Testis (tissue), 3 donors: ENCODE measurements around the gene LPIN1. TPM values are rescaled to one million over a fixed set of nuclear protein-coding genes. Genes with fewer than 3 reads are reported as not detected.
A peak's percentile ranks its signal among the peaks of the same experiment; 100 is the strongest.
"Not testable (repeated sequence)": the region's sequence is repeated elsewhere in the genome, so short reads cannot be mapped to it uniquely, and the experiment has no call there.

Experiments
- DNase-seq: peaks from one replicate; pipeline ENCODE4 v3.0.0-alpha.2; 2019
- H3K27ac ChIP-seq, 2 donors: fragments of 200-600 bp; sonication (generic); one replicate each; pipeline ENCODE4 v1.5.1; 2019
- H3K27me3 ChIP-seq: fragments of 200-600 bp; sonication (generic); one replicate; pipeline ENCODE4 v1.5.1; 2019
- H3K36me3 ChIP-seq: fragments of 200-600 bp; sonication (generic); one replicate; pipeline ENCODE4 v1.5.1; 2017; ENCODE audit warnings: low read depth; ENCODE audit errors: missing control alignments
- H3K4me1 ChIP-seq: fragments of 200-600 bp; sonication (generic); one replicate; pipeline ENCODE4 v1.5.1; 2019
- H3K4me3 ChIP-seq, 2 donors: fragments of 200-600 bp; sonication (generic); one replicate each; pipeline ENCODE4 v1.5.1; 2017 to 2019
- H3K9me3 ChIP-seq: fragments of 200-600 bp; sonication (generic); one replicate; pipeline ENCODE4 v1.5.1; 2017
- CTCF ChIP-seq, 3 experiments: fragments of 450-650 bp in 2 of 3; fragments of 200-600 bp in 1 of 3; sonication (generic) in 1 of 3; IDR thresholded peaks; one replicate each; pipeline ENCODE4 v1.5.1; 2016 to 2019; ENCODE audit warnings: antibody characterized with exemption in 3 of 3, mild to moderate bottlenecking in 2 of 3, moderate library complexity in 1 of 3
- POLR2A ChIP-seq: fragments of 450-650 bp; IDR thresholded peaks from one replicate; pipeline ENCODE4 v1.6.1; 2017; ENCODE audit warnings: antibody characterized with exemption, mild to moderate bottlenecking, moderate library complexity
- WGBS, 2 donors: methylation state at CpG; one replicate each; pipeline ENCODE4 v1.1.5; 2018; 5-methylcytosine and 5-hydroxymethylcytosine counted together
- intact Hi-C: fragments of 100-400 bp; cut with DNase I; formaldehyde crosslinking; loops from one replicate; pipeline ENCODE4 v1.15.1; 2023; ENCODE audit warnings: low total_unique reads
- polyA plus RNA-seq: library from polyadenylated mRNA; stranded (reverse); fragments of 350-450 nt; fragmentation: Illumina TruSeq; extraction: RNeasy Lipid Tissue Mini Kit (QIAGEN cat#74804); gene quantifications from one replicate; pipeline ENCODE4 v1.2.3, GENCODE V29; 2014; ENCODE audit warnings: low read depth, low replicate concordance; ENCODE audit not compliant: insufficient read depth
- total RNA-seq, 2 donors: library from RNA; depleted of rRNA; stranded (reverse); fragments of >200 nt; gene quantifications; one replicate each; pipeline ENCODE4 v1.2.3, GENCODE V29; 2016

LPIN1 gene
- total and polyA plus RNA-seq, 3 donors from 2014 or later: 90.0 to 198 (median 169) TPM

DNA sequence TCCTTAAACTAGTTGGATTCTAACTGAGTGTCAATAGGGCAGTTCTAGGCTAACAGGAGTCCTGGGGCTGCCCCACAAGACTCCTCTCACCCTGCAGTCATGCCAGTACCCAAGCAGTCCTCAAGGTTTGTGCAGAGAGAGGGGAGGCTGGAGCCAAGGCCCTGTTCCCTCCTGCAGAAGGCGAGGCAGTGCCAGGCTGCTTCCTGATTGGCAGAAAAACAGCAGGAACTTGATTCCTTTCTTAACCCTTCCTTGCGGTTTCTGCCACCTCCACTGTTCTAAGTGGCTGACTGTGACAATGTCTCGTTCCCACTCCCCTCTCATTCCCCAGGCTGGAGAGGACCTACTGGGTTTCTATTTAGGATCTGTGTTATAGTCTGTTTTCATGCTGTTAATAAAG lies 75.3 kb downstream of the LPIN1 start:
- Histone ChIP-seq H3K36me3 (no peaks in the 10 kb centered on the region), H3K4me1 (peaks cover 6% of the 10 kb centered on the region), H3K27ac (no peak overlapping the region), H3K27me3 (no peaks in the 10 kb centered on the region), H3K4me3 (no peak overlapping the region), H3K9me3 (no peaks in the 10 kb centered on the region)
- whole genome bisulfite sequencing, 2 donors: 94 to 100% methylated on average over 3 of the region's 3 CpGs
- no peak for DNase-seq
- intact Hi-C loops: no loop called here
- TF ChIP-seq POLR2A: no peak
- no peak for TF ChIP-seq CTCF (IDR thresholded peaks at IDR 0.05)

GRCh38 chr2:11822359-11822745 lies 75.9 kb downstream of the LPIN1 start:
- H3K9me3 ChIP-seq, DNase-seq, H3K27ac ChIP-seq, H3K4me3 ChIP-seq, H3K27me3 ChIP-seq, H3K36me3 ChIP-seq, H3K4me1 ChIP-seq, intact Hi-C loops: not testable (repeated sequence)
- 85 to 92% methylated on average over 4 of the region's 4 CpGs for WGBS, 2 donors

DNA sequence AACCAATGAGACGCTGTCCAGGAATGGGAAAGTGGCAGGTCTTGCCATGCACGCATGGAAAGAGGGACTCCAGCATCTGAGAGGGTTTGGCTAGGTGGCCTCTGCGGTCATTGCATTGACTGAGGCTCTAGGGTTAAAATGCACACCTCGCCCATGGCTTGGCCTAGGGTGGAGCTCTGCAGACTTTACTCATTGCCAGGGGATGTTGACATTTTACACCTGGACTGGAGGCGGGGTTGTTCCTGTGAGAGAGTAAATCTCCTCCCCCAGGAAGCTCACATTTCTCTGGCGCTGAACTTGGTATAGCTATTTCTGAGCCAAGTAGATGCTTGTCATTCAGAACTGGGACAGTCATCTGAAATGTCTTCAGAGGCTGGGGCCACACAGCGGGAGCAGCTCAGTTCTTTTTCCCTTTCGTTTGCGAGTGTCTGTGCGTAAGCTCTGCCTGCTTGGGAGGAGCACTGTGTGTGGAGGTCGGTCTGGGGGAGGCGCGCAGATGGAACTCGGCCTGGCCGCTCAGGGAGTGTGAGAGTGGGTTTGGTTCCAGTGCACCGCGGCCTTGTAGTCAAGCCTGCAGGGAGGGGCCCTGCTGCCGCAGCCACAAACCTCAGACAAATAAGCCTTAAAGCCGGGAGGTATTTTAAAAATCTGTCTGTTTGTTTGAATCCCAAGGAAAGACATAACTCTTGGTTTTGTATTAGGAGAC lies 76.5 kb downstream of the LPIN1 start:
- H3K4me3 ChIP-seq: no peak overlapping the region
- H3K27me3 ChIP-seq: no peaks in the 10 kb centered on the region
- H3K36me3 ChIP-seq: no peaks in the 10 kb centered on the region
- no peak for TF ChIP-seq POLR2A
- TF ChIP-seq CTCF (IDR thresholded peaks at IDR 0.05): no peak
- peak overlapping the region in 1 of 2 donors; percentile 36 for H3K27ac ChIP-seq
- peaks cover 6% of the 10 kb centered on the region for H3K4me1 ChIP-seq
- no peaks in the 10 kb centered on the region for H3K9me3 ChIP-seq
- 60 to 76% methylated on average over 16 to 19 of the region's 19 CpGs for WGBS, 2 donors
- intact Hi-C loops: no loop called here
- peak; percentile 55 for DNase-seq

DNA sequence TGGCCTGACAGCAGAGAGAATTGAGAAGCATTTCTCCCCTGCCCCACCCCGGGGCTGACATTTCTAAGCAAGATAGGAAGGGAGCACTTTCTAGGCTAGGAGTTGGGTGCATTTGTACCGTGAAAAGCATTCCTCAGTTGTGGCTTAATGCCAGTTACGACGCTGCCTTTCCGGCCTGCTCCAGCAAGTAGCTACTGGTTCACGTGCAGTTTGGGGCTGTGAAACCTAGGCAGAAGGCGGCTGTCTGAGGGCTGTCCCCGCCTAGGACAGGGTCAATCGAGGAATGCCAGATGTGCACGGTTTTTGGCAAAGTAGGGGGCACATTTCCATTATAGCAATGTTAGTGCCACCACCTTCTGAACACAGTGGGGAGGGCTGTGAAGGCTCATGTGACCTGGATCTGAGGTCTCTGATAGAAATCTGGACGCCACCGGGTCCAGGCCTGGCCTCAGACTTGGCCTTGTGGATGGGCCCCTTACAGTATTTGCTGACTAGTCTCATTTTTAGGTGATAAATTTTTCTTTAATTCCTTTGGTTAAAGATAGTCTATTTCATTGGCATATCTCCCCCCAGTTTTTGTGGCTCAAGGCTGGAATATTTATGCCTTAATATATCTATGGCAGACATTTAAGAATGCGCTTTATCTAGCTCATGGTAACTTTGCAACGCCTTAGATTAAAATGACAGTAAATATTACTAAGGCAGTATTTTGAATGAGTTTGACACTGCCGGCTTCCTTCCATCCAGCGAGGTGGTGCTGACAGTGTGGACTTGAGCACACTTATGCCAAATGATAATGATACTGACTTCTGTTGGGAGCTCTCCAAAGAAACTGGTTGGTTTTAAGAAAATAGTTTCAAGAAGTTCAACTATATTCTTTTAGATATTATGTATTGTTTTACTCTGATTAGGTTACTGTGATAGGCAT lies 78.7 kb downstream of the LPIN1 start:
- Histone ChIP-seq H3K36me3 (no peaks in the 10 kb centered on the region), H3K27me3 (no peaks in the 10 kb centered on the region), H3K4me3 (no peak overlapping the region), H3K9me3 (no peaks in the 10 kb centered on the region), H3K4me1 (peaks cover 19% of the 10 kb centered on the region), H3K27ac (peak overlapping the region in 1 of 2 donors; percentile 19)
- DNase-seq: no peak
- intact Hi-C loops: no loop called here
- WGBS, 2 donors: 65 to 79% methylated on average over 16 of the region's 16 CpGs
- TF ChIP-seq CTCF (IDR thresholded peaks at IDR 0.05) (no peak), POLR2A (no peak)

GRCh38 chr2:11827547-11827946 lies 81.1 kb downstream of the LPIN1 start:
- intact Hi-C loops: no loop called here
- DNase-seq: no peak
- Histone ChIP-seq H3K9me3 (no peaks in the 10 kb centered on the region), H3K36me3 (no peaks in the 10 kb centered on the region), H3K4me1 (peaks cover 24% of the 10 kb centered on the region), H3K4me3 (no peak overlapping the region), H3K27ac (no peak overlapping the region), H3K27me3 (no peaks in the 10 kb centered on the region)
- WGBS, 2 donors: 85% methylated on average over 4 of the region's 4 CpGs
- TF ChIP-seq CTCF (IDR thresholded peaks at IDR 0.05) (no peak), POLR2A (no peak)
